KMS-11 (cell line): ENCODE results near the gene HAS3.

ENCODE experiments used
- H2AFZ ChIP-seq: fragments of 200-600 bp; sonication (generic); 2 replicates; pipeline ENCODE4 v1.6.1; 2016; ENCODE audit warnings: antibody characterized with exemption, mixed run types, low read depth
- H3K27ac ChIP-seq: fragments of 200-600 bp; sonication (generic); 2 replicates; pipeline ENCODE4 v1.6.1; 2016; ENCODE audit warnings: mild to moderate bottlenecking, mixed run types
- H3K27me3 ChIP-seq: fragments of 200-600 bp; sonication (generic); 2 replicates; pipeline ENCODE4 v1.6.1; 2017; ENCODE audit warnings: mild to moderate bottlenecking, low read depth, mixed run types, moderate library complexity; ENCODE audit not compliant: insufficient read depth
- H3K36me3 ChIP-seq: fragments of 200-600 bp; sonication (generic); 2 replicates; pipeline ENCODE4 v1.6.1; 2017; ENCODE audit warnings: mild to moderate bottlenecking, mixed run types; ENCODE audit not compliant: insufficient read depth
- H3K4me1 ChIP-seq: fragments of 200-600 bp; sonication (generic); 2 replicates; pipeline ENCODE4 v1.6.1; 2016; ENCODE audit warnings: mild to moderate bottlenecking, low read depth, mixed run types; ENCODE audit not compliant: poor library complexity, severe bottlenecking
- H3K4me2 ChIP-seq: fragments of 200-600 bp; sonication (generic); 2 replicates; pipeline ENCODE4 v1.7.0; 2016; ENCODE audit warnings: mild to moderate bottlenecking, mixed run types
- H3K4me3 ChIP-seq: fragments of 200-600 bp; sonication (generic); IDR thresholded peaks from 2 replicates; pipeline ENCODE4 v1.6.1; 2017; ENCODE audit warnings: low read depth, low read length, mixed read lengths; ENCODE audit not compliant: insufficient read depth
- H3K79me2 ChIP-seq: fragments of 200-600 bp; sonication (generic); 2 replicates; pipeline ENCODE4 v1.6.1; 2016; ENCODE audit warnings: low read depth, mixed run types; ENCODE audit not compliant: insufficient read depth
- H3K9ac ChIP-seq: fragments of 200-600 bp; sonication (generic); 2 replicates; pipeline ENCODE4 v1.6.1; 2016; ENCODE audit warnings: mild to moderate bottlenecking, mixed run types
- H4K20me1 ChIP-seq: fragments of 200-600 bp; sonication (generic); 2 replicates; pipeline ENCODE4 v1.6.1; 2016; ENCODE audit warnings: mild to moderate bottlenecking, mixed run types; ENCODE audit not compliant: insufficient read depth
- CTCF ChIP-seq: fragments of 200-600 bp; sonication (generic); conservative IDR thresholded peaks from 2 replicates; pipeline ENCODE4 v1.6.1; 2017; ENCODE audit warnings: low read depth, mild to moderate bottlenecking, antibody characterized with exemption, low read length, moderate library complexity, mixed read lengths

HAS3 gene

GRCh38 chr16:69079697-69080096 lies 25.8 kb upstream of the HAS3 start:
- Histone ChIP-seq H3K4me2 (no peak overlapping the region), H3K79me2 (no peaks in the 10 kb centered on the region), H3K36me3 (no peaks in the 10 kb centered on the region), H2AFZ (no peak overlapping the region), H3K4me3 (no peak overlapping the region), H3K27me3 (no peaks in the 10 kb centered on the region), H4K20me1 (no peaks in the 10 kb centered on the region), H3K27ac (no peak overlapping the region), H3K9ac (no peak overlapping the region), H3K4me1 (no peaks in the 10 kb centered on the region)
- TF ChIP-seq CTCF = no peak

- H3K27ac ChIP-seq = no peak overlapping the region
Observed at GRCh38 chr16:69083306-69083941, 22.0 kb upstream of the HAS3 start.

GRCh38 chr16:69084289-69084688 lies 21.2 kb upstream of the HAS3 start:
- H3K36me3 ChIP-seq = no peaks in the 10 kb centered on the region
- H3K9ac ChIP-seq = no peak overlapping the region
- H2AFZ ChIP-seq = no peak overlapping the region
- no peak overlapping the region for H3K27ac ChIP-seq
- no peak overlapping the region for H3K4me2 ChIP-seq
- no peaks in the 10 kb centered on the region for H3K27me3 ChIP-seq
- peaks cover 16% of the 10 kb centered on the region for H3K4me1 ChIP-seq
- H4K20me1 ChIP-seq = no peaks in the 10 kb centered on the region
- no peak for TF ChIP-seq CTCF
- no peak overlapping the region for H3K4me3 ChIP-seq
- no peaks in the 10 kb centered on the region for H3K79me2 ChIP-seq

More at GRCh38 chr16:69083306-69083941, 22.0 kb upstream of the HAS3 start:
- Histone ChIP-seq H2AFZ (no peak overlapping the region), H3K27me3 (no peaks in the 10 kb centered on the region), H4K20me1 (no peaks in the 10 kb centered on the region), H3K79me2 (no peaks in the 10 kb centered on the region), H3K9ac (no peak overlapping the region), H3K36me3 (no peaks in the 10 kb centered on the region), H3K4me1 (peaks cover 7% of the 10 kb centered on the region), H3K4me2 (no peak overlapping the region), H3K4me3 (no peak overlapping the region)
- TF ChIP-seq CTCF = 0 out of 2 replicates have a peak, but pooled peaks have one; percentile 16

- Histone ChIP-seq H3K79me2 (no peaks in the 10 kb centered on the region), H3K27me3 (no peaks in the 10 kb centered on the region), H3K4me3 (no peak overlapping the region), H3K36me3 (no peaks in the 10 kb centered on the region), H4K20me1 (no peaks in the 10 kb centered on the region), H2AFZ (no peak overlapping the region), H3K4me2 (no peak overlapping the region), H3K4me1 (peaks cover 24% of the 10 kb centered on the region), H3K9ac (no peak overlapping the region), H3K27ac (no peak overlapping the region)
- no peak for TF ChIP-seq CTCF
Observed at GRCh38 chr16:69085032-69085695, 20.3 kb upstream of the HAS3 start.
